Thyroid gland (tissue), 4 donors: ENCODE data around the gene REG3G.

Source experiments
- POLR2A ChIP-seq, 2 donors: fragments of 450-650 bp; IDR thresholded peaks; one replicate each; pipeline ENCODE4 v1.6.1; 2017; ENCODE audit warnings: antibody characterized with exemption in 2 of 2, mild to moderate bottlenecking in 2 of 2, moderate library complexity in 1 of 2
- TF ChIP-seq, protein P1 (sequence below), 6 experiments: fragments of 200-600 bp in 3 of 6; fragments of 450-650 bp in 3 of 6; sonication (generic) in 3 of 6; IDR thresholded peaks; one replicate each; pipeline ENCODE4 v1.5.1; 2016 to 2019; ENCODE audit warnings: antibody characterized with exemption in 6 of 6, mild to moderate bottlenecking in 2 of 6, inconsistent platforms in 1 of 6, moderate library complexity in 1 of 6

DNA sequence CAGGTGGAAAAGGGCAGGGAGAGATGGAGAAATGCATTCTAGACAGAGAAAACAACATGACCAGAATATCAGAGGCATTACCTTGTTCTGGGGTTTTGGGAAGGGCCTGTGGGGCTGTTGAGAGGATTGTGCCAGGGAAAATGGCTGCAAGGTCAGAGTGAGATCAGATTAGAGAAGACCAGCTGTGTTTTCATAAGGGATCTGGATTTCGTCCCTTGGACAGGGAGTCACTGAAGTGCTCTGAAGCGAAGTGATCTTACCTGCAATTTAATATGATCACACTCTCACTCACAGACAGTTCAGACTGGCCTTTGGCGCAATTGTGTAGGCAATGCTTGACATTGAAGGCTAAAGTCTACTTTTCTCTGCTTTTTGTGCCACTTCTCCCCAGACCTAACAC is 20.3 kb upstream of the REG3G start:
- TF ChIP-seq, protein P1, sequence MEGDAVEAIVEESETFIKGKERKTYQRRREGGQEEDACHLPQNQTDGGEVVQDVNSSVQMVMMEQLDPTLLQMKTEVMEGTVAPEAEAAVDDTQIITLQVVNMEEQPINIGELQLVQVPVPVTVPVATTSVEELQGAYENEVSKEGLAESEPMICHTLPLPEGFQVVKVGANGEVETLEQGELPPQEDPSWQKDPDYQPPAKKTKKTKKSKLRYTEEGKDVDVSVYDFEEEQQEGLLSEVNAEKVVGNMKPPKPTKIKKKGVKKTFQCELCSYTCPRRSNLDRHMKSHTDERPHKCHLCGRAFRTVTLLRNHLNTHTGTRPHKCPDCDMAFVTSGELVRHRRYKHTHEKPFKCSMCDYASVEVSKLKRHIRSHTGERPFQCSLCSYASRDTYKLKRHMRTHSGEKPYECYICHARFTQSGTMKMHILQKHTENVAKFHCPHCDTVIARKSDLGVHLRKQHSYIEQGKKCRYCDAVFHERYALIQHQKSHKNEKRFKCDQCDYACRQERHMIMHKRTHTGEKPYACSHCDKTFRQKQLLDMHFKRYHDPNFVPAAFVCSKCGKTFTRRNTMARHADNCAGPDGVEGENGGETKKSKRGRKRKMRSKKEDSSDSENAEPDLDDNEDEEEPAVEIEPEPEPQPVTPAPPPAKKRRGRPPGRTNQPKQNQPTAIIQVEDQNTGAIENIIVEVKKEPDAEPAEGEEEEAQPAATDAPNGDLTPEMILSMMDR (IDR thresholded peaks at IDR 0.05): no peak
- no peak for TF ChIP-seq POLR2A (IDR thresholded peaks at IDR 0.05)
